ENCODE data around the gene IMMP2L.

DNA sequence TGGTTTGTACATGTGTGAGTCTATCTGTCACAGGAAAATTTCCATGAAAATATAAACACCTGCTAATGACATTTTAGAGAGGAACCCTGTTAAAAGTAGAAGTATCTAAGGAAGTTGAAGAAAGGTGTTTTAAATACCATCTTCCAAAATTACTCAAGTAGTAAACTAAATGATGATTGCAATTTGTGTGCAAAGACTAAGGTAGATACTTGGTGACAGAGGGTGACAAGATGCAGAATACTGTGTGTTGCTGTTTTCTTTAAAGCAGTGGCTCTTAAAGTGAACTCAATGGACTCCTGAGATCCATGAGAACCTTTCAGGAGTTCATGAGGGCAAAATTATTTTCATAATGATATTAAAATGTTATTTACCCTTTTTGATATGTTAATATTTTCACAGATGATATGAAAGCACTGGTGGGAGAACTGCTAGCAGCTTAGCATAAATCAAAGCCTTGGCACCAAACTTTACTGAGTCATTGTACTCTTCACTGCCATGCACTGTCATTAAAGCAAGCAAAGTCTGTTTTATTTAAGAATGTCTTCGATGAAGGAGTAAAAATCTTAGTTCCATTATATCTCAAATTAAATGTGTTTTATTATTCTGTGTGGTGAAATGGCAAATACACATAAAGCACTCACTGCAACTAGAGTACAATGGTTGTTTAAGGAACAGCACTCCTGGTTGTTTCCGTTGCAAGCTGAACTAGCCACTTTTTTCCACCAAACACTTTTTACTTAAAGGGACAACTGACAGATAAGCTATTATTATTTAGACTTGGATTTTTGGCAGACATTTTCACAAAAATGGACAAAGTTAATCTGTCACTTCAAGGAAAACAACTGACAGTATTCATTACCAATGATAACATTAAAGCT lies 337.7 kb downstream of the IMMP2L start:
- TF ChIP-seq, protein P1, sequence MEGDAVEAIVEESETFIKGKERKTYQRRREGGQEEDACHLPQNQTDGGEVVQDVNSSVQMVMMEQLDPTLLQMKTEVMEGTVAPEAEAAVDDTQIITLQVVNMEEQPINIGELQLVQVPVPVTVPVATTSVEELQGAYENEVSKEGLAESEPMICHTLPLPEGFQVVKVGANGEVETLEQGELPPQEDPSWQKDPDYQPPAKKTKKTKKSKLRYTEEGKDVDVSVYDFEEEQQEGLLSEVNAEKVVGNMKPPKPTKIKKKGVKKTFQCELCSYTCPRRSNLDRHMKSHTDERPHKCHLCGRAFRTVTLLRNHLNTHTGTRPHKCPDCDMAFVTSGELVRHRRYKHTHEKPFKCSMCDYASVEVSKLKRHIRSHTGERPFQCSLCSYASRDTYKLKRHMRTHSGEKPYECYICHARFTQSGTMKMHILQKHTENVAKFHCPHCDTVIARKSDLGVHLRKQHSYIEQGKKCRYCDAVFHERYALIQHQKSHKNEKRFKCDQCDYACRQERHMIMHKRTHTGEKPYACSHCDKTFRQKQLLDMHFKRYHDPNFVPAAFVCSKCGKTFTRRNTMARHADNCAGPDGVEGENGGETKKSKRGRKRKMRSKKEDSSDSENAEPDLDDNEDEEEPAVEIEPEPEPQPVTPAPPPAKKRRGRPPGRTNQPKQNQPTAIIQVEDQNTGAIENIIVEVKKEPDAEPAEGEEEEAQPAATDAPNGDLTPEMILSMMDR (IDR thresholded peaks at IDR 0.05): no peak
- no peak for TF ChIP-seq POLR2A (IDR thresholded peaks at IDR 0.05)

Measured in uterus (tissue), 2 donors.